Inflammatory macrophage treated with lipopolysaccharide for 4 hours (primary cell): ENCODE measurements around the gene MAML2.

ENCODE experiments used
- DNase-seq: peaks from one replicate; pipeline ENCODE4 v3.0.0-alpha.2; 2020

MAML2 gene

DNA sequence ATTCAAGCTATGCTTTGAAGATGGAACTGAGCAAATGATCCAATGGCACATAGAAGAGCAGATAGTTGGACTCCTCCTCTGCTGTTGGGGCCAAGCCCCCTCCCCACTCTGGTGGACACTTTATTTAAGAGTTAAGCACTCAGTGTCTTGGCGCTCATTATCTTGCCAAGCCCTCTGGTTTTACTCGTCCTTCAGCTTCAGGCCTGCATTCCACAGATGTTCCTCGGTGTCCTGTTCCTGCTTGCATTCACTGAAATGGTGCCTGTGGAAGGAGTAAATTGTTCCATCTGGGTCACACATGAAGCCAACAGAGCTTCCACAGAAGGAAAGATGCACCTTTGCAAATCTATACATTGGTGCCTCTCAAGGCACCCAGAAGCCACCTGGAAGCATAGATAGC, 26.1 kb downstream of the MAML2 start:
- DNase-seq = no peak

GRCh38 chr11:96315476-96315875, 27.5 kb downstream of the MAML2 start:
- no peak for DNase-seq

DNA sequence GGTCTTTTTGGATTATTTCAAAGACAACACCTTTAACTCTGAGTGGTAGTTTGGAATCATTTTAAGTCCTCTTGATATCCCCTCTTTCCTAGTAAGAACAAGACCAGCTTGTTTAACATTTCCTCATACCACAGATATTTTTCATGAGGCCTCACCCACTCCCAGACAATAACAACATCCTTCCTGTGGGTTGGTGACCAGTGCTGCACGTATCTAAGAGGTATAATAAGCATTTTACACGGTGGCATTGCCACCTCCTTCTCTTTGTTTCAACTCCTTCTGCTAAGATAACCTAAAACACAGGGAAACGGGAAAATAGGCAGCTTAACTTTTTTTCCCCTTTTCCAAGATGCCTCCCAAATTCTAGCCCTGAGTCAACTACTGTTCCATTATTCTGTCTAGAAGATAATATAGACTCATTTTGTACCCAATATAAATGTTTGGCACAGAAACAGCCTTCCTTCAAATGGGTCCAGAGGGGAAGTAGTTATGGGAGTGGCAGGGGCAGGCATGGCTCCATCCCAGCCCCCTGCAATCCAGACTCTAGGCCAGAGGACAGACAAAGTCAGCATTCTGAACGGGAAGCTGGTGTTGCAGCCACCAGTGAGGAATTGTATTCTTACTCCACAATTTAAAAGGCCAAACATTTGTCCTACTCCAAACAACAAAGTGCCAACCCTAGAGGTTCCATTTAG, 28.5 kb downstream of the MAML2 start:
- no peak for DNase-seq

DNA sequence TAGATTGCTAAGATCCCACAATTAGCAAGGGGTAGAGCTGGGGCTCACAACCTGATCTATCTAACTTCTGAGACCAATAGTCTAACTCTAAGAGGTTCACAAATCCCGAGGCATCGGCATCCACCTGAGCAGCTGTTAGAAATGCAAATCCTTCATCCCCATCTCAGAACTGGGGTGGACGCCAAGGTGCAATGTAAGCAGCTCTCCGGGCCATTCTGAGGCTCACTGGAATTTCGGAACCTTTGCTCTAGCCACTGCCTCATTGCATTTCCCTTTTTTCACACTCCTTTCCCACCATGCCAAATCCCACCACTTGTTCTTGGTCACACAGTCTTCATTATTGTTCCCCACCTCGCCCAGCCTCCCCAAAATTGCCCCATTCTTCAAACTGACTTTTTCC, 29.8 kb downstream of the MAML2 start:
- DNase-seq = no peak

DNA sequence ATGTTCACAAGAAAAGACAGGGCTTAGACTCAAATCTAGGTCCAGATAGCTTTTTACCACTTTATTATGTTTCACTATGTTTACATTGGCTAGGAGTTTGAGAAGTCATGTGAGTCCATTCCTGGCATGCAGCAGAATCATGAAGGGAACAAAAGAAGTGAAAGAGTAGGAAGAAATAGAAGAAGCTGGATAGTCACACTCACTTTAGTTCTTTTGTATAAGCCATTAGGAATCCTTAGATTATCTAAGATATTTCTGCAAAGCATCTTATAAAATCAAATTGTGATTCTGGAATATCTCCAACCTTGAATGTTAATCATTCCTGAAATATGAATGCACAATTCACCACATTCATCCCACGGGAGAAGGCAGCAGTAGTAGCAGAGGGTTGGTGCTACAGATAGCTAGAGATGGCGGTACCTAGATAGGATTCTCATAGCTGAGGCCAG, 31.9 kb downstream of the MAML2 start:
- DNase-seq = no peak

DNA sequence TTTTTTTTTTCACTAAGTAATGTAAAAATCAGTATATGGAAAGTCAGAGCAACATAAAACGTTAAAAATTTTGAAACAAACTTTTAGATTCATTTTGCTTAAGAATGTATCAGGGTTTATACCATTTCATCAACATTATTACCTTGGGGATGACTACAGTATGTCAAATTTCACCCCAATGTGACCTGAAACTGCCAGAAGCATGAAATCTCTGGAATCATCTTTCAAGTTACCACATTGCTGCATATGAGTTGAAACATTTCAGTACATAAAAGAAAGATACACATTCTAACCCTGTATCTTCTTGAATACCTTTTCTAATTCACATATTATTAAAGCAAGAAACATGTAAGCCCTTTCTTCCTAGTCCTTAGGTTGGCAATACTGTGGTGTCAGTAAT, 32.8 kb downstream of the MAML2 start:
- no peak for DNase-seq

GRCh38 chr11:96309643-96310017, 33.4 kb downstream of the MAML2 start:
- no peak for DNase-seq

GRCh38 chr11:96309016-96309642, 33.9 kb downstream of the MAML2 start:
- no peak for DNase-seq

DNA sequence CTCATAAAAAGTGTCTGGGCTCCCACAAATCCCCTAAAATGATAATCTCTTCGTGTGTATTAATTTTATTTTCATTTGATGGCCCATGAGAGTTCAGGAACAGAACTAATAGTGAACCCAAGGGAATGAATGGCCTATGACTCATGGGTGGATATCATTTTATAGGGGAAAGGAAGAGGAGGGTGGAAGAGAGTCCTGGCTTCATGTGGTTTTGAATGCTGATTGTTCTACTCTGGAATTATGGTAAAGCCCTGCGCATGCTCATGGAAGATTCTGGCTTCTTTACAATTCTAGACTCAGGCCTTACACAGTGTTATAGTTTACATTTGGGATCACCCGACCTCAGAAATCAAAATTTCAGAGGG, 35.2 kb downstream of the MAML2 start:
- no peak for DNase-seq

GRCh38 chr11:96306933-96307775, 35.8 kb downstream of the MAML2 start:
- peak; percentile 55 for DNase-seq

- no peak for DNase-seq
Measured at GRCh38 chr11:96306600-96306932, 36.4 kb downstream of the MAML2 start.

GRCh38 chr11:96306071-96306470, 36.9 kb downstream of the MAML2 start:
- DNase-seq = no peak

DNA sequence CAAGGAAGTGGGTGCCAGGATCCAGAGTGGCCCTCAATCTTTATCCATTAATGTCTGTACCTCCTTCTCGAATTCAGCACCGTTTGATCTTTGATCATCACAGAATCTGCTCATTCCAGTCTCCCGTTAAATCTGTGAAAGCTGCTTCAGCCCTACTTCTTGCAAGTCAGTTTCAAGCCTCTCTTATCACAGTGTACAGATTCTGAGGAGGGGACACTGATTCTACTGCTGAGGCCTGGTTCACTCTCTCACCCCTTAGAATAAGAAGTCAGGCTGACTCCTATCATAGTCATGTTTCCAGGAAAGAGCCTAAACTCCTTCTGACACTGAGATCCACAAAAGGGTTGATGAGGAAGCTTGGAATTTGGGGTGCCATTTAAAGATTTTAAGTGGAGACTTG, 39.0 kb downstream of the MAML2 start:
- no peak for DNase-seq

DNA sequence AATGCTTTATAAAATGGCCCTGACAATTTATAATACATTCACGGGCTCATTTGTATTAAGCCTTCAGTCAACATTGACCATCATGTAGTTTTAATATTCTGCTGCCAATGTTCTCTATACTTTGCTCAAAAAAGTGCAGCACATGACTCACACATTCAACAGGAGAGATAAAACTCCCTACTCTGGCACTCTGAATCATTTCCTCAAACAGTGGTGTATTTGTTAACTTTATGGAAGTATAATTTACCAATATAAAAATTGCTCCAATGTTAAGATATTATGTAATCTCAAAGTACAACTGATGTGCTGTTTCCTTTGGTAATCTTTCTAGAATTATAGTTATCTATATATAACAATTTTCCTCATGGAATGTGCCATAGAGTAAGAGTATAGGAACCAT, 39.9 kb downstream of the MAML2 start:
- peak; percentile 85 for DNase-seq

DNA sequence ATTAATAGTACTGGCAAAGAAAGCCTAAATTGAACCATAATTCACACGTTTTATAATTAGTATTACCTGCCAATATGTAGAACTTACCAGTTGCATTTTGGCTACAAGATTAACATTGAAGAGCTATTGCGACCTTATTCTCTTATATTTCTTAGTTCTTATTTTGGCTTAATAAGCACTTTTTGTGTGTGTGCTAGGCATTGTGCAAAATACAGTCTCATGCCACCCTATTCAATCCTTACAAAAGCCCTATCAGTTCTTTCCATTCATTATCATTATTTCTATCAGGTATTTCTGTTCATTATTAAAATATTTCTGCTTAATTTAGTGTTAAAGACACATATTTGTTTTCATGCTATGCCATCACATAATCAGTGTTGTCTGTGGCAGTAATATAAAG, 41.2 kb downstream of the MAML2 start:
- no peak for DNase-seq

DNA sequence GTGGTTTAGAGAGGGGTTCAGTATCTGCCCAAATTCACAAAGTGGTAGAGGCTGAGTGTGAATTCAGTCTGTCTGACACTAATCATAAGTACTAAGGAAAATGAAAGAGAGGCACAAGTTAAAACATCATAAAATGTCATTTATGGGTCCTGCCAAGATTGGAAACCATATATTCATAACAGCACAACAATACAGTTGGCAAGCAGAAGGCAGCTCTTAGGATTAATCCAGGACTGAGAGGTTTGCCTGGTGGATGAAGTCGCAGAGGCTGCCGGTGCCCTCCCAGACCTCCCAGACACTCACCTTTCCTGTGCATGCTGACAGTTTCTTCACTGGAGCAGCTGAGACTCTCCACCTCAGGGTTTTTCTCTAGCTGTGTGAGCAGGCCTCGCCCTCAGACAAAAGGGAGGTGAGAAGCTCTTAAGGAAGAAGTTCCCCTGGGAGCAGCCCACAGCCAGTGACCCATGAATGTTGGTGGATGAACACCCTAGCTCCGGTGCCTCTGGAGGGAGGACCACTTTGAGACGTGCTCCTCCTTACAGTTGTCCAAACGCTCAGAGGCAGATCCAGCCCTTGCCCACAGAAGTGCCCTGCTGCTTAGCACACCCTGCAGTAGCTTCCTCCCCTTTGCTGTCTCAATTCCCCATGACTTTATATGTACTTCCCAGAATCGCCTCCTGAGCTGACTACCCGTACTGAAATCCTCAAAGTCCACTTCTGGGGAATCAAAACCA, 43.7 kb downstream of the MAML2 start:
- peak; percentile 88 for DNase-seq

- no peak for DNase-seq
Measured at GRCh38 chr11:96295369-96295768, 47.6 kb downstream of the MAML2 start.

- DNase-seq = no peak
Measured at GRCh38 chr11:96294289-96294688, 48.7 kb downstream of the MAML2 start.

DNA sequence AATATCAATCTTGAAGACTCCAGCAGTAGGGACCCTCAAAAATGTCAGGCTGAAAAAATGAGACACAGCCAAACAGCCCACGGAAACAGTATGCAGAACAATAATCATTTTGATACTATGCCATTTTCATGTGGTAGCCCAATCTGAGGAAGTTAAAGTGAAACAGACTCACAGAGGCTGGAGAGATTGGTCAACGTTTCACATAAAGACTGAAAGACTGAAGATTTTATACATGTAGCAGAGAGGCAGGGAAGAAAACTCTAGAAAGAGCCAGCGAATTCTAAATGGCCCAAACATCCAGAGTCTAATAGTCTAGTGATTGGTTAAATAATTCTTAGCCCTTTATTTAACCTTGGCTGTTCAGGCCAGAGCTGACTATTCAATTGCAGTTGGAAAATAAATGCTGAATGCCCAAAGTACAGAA, 49.4 kb downstream of the MAML2 start:
- peak; percentile 83 for DNase-seq

DNA sequence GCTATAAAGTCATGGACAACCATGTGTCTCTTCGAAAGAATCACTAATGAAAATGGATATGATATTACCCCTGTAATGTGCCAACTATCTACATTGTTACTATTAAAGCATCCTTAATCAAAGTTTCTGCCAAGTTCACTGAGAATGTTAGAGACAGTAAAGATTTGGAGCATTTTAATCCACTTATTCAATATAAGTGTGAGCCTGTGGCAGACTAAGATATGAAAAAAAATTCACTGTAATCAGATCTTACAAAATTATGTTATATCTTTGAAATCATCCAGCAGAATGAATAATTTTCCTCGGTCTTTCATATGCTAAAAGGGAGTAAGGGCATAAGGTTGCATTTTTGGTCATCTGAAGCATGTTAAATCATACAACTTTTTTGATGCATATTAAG, 49.9 kb downstream of the MAML2 start:
- DNase-seq = no peak

GRCh38 chr11:96292291-96293010, 50.5 kb downstream of the MAML2 start:
- no peak for DNase-seq

DNA sequence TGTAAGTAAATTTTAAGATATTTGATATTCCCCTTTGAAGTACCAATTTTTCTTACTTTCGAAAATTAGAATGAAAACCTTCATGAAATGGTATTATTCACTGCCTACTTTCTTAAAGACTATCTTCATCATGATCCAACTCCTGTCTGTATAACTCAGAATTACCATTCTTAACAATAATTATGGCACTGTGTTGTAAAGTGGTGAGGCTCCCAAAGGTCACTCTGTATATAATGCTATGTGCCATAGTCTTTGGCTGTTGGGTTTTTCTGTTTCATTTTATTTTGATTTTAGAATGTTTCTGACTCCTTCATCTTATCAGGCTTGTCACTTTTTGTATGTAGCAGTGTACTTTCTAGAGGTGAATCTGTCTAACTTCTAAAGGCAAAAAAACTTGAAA, 52.4 kb downstream of the MAML2 start:
- no peak for DNase-seq

DNA sequence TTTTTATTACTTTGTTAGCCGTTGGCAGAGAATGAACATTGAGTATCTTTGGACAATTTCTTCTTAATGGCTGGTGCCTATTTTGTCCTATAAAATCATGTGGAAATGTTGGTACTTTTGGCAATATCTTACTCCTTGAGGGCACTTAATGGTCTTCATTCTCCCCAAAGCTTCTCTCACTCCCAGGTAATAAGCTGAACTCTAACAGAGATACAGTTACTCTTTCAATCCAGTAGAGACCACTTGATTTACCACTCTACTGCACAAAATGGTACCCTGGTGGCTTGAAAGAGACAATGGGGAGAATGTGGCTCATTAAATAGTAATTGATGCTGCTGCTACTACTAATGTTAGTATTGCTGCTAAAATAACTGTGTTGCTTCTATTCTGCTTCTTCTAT, 53.0 kb downstream of the MAML2 start:
- no peak for DNase-seq
